ACHN (cell line): Measurements from ENCODE around the gene ATE1.
A peak's percentile ranks its signal among the peaks of the same experiment; 100 is the strongest.
"Not testable (repeated sequence)": the region's sequence is repeated elsewhere in the genome, so short reads cannot be mapped to it uniquely, and the experiment has no call there.

Experiments
- DNase-seq: peaks from one replicate; pipeline ENCODE4 v3.0.0-alpha.2; 2015
- in situ Hi-C: cut with HindIII; loops from 2 replicates; pipeline ENCODE4 v1.10.0; 2017; ENCODE audit warnings: low sequenced_read_pairs, low pct_ligation_motif_present, low pct_unique_long_range_greater_than_20kb

The ATE1 gene

GRCh38 chr10:121927841-121928527 is at the start of gene ATE1:
Gene ATE1 (minus strand): TSS chr10:121928031. CDS start chr10:121927949, 82 bp downstream.
- DNase-seq: peak; percentile 93
- in situ Hi-C loops: no loop called here

GRCh38 chr10:121976607-121977006 is 48.8 kb upstream of the ATE1 start:
- in situ Hi-C loops: no loop called here
- DNase-seq: no peak

GRCh38 chr10:121975295-121976086 is 47.7 kb upstream of the ATE1 start:
- in situ Hi-C loops: no loop called here
- DNase-seq: no peak

- DNase-seq: peak; percentile 79
- in situ Hi-C loops: no loop called here
Measured at GRCh38 chr10:121974535-121975294, 46.9 kb upstream of the ATE1 start, which contains the start of gene NSMCE4A. Gene NSMCE4A (minus strand): TSS chr10:121975217. CDS start chr10:121975165, 52 bp downstream.

- in situ Hi-C loops: no loop called here
- no peak for DNase-seq
Measured at GRCh38 chr10:121974019-121974534, 46.2 kb upstream of the ATE1 start.

- in situ Hi-C loops, DNase-seq: not testable (repeated sequence)
Measured at GRCh38 chr10:121969086-121969485, 41.3 kb upstream of the ATE1 start.

- DNase-seq: no peak
- in situ Hi-C loops: no loop called here
Measured at GRCh38 chr10:121965996-121966395, 38.2 kb upstream of the ATE1 start.

GRCh38 chr10:121961456-121961855 is 33.6 kb upstream of the ATE1 start:
- in situ Hi-C loops: no loop called here
- no peak for DNase-seq

GRCh38 chr10:121959671-121960070 is 31.8 kb upstream of the ATE1 start:
- in situ Hi-C loops: no loop called here
- no peak for DNase-seq

GRCh38 chr10:121956111-121957061 is 28.6 kb upstream of the ATE1 start:
- in situ Hi-C loops: no loop called here
- DNase-seq: no peak

- in situ Hi-C loops: no loop called here
Measured at GRCh38 chr10:121952226-121952625, 24.4 kb upstream of the ATE1 start.

GRCh38 chr10:121949451-121949850 is 21.6 kb upstream of the ATE1 start:
- in situ Hi-C loops: no loop called here
- DNase-seq: no peak

More at GRCh38 chr10:121952226-121952625, 24.4 kb upstream of the ATE1 start:
- DNase-seq: no peak

GRCh38 chr10:121949049-121949448 is 21.2 kb upstream of the ATE1 start:
- in situ Hi-C loops: no loop called here

GRCh38 chr10:121947343-121948330 is 19.8 kb upstream of the ATE1 start:
- no peak for DNase-seq
- in situ Hi-C loops: no loop called here

More at GRCh38 chr10:121949049-121949448, 21.2 kb upstream of the ATE1 start:
- DNase-seq: no peak

GRCh38 chr10:121942749-121943416 is 15.1 kb upstream of the ATE1 start:
- in situ Hi-C loops: no loop called here

GRCh38 chr10:121941532-121941931 is 13.7 kb upstream of the ATE1 start:
- DNase-seq: no peak

More at GRCh38 chr10:121942749-121943416, 15.1 kb upstream of the ATE1 start:
- DNase-seq: no peak

More at GRCh38 chr10:121941532-121941931, 13.7 kb upstream of the ATE1 start:
- in situ Hi-C loops: no loop called here
